NCI-H748 treated with DMSO at 0.1 percent for 48 hours (cell line): Measurements from ENCODE around the gene RGS9.
"Not testable (repeated sequence)": the region's sequence is repeated elsewhere in the genome, so short reads cannot be mapped to it uniquely, and the experiment has no call there.

Experiments used
- DNase-seq: peaks from one replicate; lab custom pipeline; 2025; lab: John Stamatoyannopoulos, UW

The RGS9 gene

GRCh38 chr17:65156835-65157565 lies 19.8 kb downstream of the RGS9 start:
- DNase-seq = no peak

- DNase-seq = no peak
Observed at GRCh38 chr17:65158041-65158440, 20.9 kb downstream of the RGS9 start.

- no peak for DNase-seq
Observed at GRCh38 chr17:65158622-65159021, 21.5 kb downstream of the RGS9 start.

GRCh38 chr17:65160516-65160915 lies 23.3 kb downstream of the RGS9 start:
- DNase-seq = no peak

- no peak for DNase-seq
Observed at GRCh38 chr17:65163990-65164495, 26.9 kb downstream of the RGS9 start.

- no peak for DNase-seq
Observed at GRCh38 chr17:65166787-65167186, 29.6 kb downstream of the RGS9 start.

- no peak for DNase-seq
Observed at GRCh38 chr17:65167566-65167965, 30.4 kb downstream of the RGS9 start.

- no peak for DNase-seq
Observed at GRCh38 chr17:65169691-65170090, 32.5 kb downstream of the RGS9 start.

- peak; percentile 20 for DNase-seq
Observed at GRCh38 chr17:65170839-65171238, 33.7 kb downstream of the RGS9 start.

- no peak for DNase-seq
Observed at GRCh38 chr17:65171752-65172151, 34.6 kb downstream of the RGS9 start.

- DNase-seq = no peak
Observed at GRCh38 chr17:65172496-65173136, 35.4 kb downstream of the RGS9 start.

- no peak for DNase-seq
Observed at GRCh38 chr17:65173284-65173793, 36.2 kb downstream of the RGS9 start.

GRCh38 chr17:65173976-65174683 lies 37.0 kb downstream of the RGS9 start:
- no peak for DNase-seq

GRCh38 chr17:65174974-65175373 lies 37.8 kb downstream of the RGS9 start:
- DNase-seq = no peak

- no peak for DNase-seq
Observed at GRCh38 chr17:65175952-65176351, 38.8 kb downstream of the RGS9 start.

- DNase-seq = no peak
Observed at GRCh38 chr17:65176646-65177409, 39.7 kb downstream of the RGS9 start.

- no peak for DNase-seq
Observed at GRCh38 chr17:65177901-65178300, 40.7 kb downstream of the RGS9 start.

GRCh38 chr17:65180276-65180675 lies 43.1 kb downstream of the RGS9 start:
- not testable (repeated sequence) for DNase-seq

- DNase-seq = not testable (repeated sequence)
Observed at GRCh38 chr17:65180752-65181236, 43.6 kb downstream of the RGS9 start.

GRCh38 chr17:65181237-65182061 lies 44.3 kb downstream of the RGS9 start:
- DNase-seq = no peak

GRCh38 chr17:65182233-65182632 lies 45.1 kb downstream of the RGS9 start:
- no peak for DNase-seq
